Type B pancreatic cell (in vitro differentiated cells): Measurements from ENCODE around the gene BPIFA1. TPM values are rescaled to one million over a fixed set of nuclear protein-coding genes. Genes with fewer than 3 reads are reported as not detected.

Experiments used
- DNase-seq: peaks from one replicate; pipeline ENCODE4 v3.0.0; 2021; ENCODE audit warnings: mixed read lengths; ENCODE audit not compliant: unreplicated experiment; ENCODE audit errors: extremely low spot score
- H3K27ac Mint-ChIP-seq: 2 replicates; pipeline ENCODE4 v1.8.0; 2021; ENCODE audit warnings: mild to moderate bottlenecking, mixed read lengths
- H3K27me3 Mint-ChIP-seq: 2 replicates; pipeline ENCODE4 v1.8.0; 2021; ENCODE audit warnings: mixed read lengths
- H3K36me3 Mint-ChIP-seq: 2 replicates; pipeline ENCODE4 v1.8.0; 2021; ENCODE audit warnings: mixed read lengths
- H3K4me1 Mint-ChIP-seq: one replicate; pipeline ENCODE4 v1.8.0; 2021; ENCODE audit warnings: mixed read lengths; ENCODE audit not compliant: unreplicated experiment
- H3K4me3 Mint-ChIP-seq: 2 replicates; pipeline ENCODE4 v1.8.0; 2021; ENCODE audit warnings: mild to moderate bottlenecking, mixed read lengths
- H3K9me3 Mint-ChIP-seq: 2 replicates; pipeline ENCODE4 v1.8.0; 2021; ENCODE audit warnings: mixed read lengths
- total RNA-seq: library from RNA; stranded (reverse); gene quantifications from 2 replicates; pipeline ENCODE4 v1.2.1, GENCODE V29; 2021; ENCODE audit warnings: low replicate concordance
- TF ChIP-seq, protein P1 (sequence below): fragments of 200-600 bp; sonication (generic); conservative IDR thresholded peaks from 2 replicates; pipeline ENCODE4 v1.5.0; 2021; ENCODE audit warnings: antibody characterized with exemption, mild to moderate bottlenecking

BPIFA1 gene
- total RNA-seq, 1 donor from 2014 or later, result 0.97 TPM

- no peak overlapping the region for H3K27ac Mint-ChIP-seq
- H3K27me3 Mint-ChIP-seq, result peaks cover 39% of the 10 kb centered on the region
These were observed 50.2 kb downstream of the BPIFA1 start for GRCh38 chr20:33285861-33286495.

DNA sequence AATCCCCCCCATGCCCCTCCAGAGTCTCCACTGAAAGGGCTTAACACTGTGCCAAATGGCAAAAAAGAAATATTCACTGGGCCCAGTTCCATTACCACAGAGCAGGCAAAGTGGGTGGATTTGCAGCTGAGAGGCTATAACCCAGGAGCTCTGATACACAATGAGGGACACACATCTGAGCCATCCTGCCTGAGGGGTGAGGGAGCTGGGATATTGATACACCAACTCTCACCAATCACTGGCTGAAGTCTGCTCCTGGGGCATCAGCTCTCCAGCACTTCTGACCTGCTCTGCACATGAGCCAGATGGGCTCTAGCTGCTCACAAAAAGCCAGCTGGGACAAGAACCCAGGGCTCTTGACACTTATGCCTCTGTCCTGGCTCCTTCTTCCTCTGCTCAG is 52.1 kb downstream of the BPIFA1 start:
- H3K27me3 Mint-ChIP-seq, result peaks cover 44% of the 10 kb centered on the region

More at GRCh38 chr20:33285861-33286495, 50.2 kb downstream of the BPIFA1 start:
- Mint-ChIP-seq H3K4me3 (no peak overlapping the region), H3K4me1 (peaks cover 10% of the 10 kb centered on the region), H3K36me3 (no peaks in the 10 kb centered on the region), H3K9me3 (no peaks in the 10 kb centered on the region)
- TF ChIP-seq, protein P1, sequence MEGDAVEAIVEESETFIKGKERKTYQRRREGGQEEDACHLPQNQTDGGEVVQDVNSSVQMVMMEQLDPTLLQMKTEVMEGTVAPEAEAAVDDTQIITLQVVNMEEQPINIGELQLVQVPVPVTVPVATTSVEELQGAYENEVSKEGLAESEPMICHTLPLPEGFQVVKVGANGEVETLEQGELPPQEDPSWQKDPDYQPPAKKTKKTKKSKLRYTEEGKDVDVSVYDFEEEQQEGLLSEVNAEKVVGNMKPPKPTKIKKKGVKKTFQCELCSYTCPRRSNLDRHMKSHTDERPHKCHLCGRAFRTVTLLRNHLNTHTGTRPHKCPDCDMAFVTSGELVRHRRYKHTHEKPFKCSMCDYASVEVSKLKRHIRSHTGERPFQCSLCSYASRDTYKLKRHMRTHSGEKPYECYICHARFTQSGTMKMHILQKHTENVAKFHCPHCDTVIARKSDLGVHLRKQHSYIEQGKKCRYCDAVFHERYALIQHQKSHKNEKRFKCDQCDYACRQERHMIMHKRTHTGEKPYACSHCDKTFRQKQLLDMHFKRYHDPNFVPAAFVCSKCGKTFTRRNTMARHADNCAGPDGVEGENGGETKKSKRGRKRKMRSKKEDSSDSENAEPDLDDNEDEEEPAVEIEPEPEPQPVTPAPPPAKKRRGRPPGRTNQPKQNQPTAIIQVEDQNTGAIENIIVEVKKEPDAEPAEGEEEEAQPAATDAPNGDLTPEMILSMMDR, result no peak
- no peak for DNase-seq

DNA sequence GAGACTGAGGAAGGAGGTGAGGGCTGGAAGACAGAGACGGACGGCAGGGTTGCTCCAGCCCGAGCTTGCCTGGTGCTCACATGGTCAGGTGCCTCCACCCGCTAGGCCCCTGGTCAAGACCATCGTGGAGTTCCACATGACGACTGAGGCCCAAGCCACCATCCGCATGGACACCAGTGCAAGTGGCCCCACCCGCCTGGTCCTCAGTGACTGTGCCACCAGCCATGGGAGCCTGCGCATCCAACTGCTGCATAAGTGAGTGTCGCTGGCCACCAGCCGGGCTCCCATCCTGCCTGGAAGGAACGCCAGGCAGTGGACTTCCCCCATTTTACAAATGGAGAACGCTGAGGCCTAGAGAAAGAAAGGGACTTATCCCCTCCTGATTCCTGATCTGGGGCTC is 55.1 kb downstream of the BPIFA1 start:
- DNase-seq, result no peak
- Mint-ChIP-seq H3K27me3 (peaks cover 49% of the 10 kb centered on the region), H3K4me1 (no peaks in the 10 kb centered on the region), H3K27ac (no peak overlapping the region), H3K36me3 (no peaks in the 10 kb centered on the region), H3K4me3 (no peak overlapping the region), H3K9me3 (no peaks in the 10 kb centered on the region)
- TF ChIP-seq, protein P1, result no peak

More for the DNA sequence above, 52.1 kb downstream of the BPIFA1 start:
- TF ChIP-seq, protein P1, result no peak
- Mint-ChIP-seq H3K36me3 (no peaks in the 10 kb centered on the region), H3K27ac (no peak overlapping the region), H3K4me1 (peaks cover 10% of the 10 kb centered on the region), H3K4me3 (no peak overlapping the region), H3K9me3 (no peaks in the 10 kb centered on the region)
- no peak for DNase-seq

DNA sequence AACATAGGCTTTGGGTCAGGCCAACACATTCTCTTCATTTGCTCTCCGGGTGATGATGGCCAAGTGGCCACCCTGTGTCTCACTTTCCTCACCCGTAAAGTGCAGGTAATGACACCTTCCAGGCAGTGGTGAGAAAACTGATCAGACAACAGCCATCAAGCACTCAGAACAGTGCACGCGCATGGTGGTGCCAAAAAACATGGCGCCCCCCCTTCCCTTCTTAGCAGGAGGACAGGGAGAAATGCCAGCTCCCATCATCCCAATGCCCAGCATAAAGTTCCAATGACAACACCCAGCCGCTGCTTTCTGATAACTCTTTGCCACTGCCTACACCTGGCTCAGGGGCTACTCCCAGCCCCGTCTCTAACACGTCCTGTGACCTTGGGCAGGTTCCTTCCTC is 55.6 kb downstream of the BPIFA1 start:
- TF ChIP-seq, protein P1, result no peak
- Mint-ChIP-seq H3K27me3 (peaks cover 54% of the 10 kb centered on the region), H3K27ac (no peak overlapping the region), H3K4me1 (no peaks in the 10 kb centered on the region), H3K36me3 (no peaks in the 10 kb centered on the region), H3K4me3 (no peak overlapping the region), H3K9me3 (no peaks in the 10 kb centered on the region)
- no peak for DNase-seq

GRCh38 chr20:33291830-33292355 is 56.1 kb downstream of the BPIFA1 start:
- H3K27ac Mint-ChIP-seq, result peak overlapping the region; percentile 20
- no peak overlapping the region for H3K4me3 Mint-ChIP-seq
- TF ChIP-seq, protein P1, result peak; percentile 97
- peaks cover 54% of the 10 kb centered on the region for H3K27me3 Mint-ChIP-seq
- no peaks in the 10 kb centered on the region for H3K4me1 Mint-ChIP-seq
- H3K36me3 Mint-ChIP-seq, result no peaks in the 10 kb centered on the region
- H3K9me3 Mint-ChIP-seq, result no peaks in the 10 kb centered on the region
- DNase-seq, result no peak

Other genes with a start within 250 kb of the BPIFA1 start
- not detected in 2 replicates for gene SUN5, start 231.6 kb upstream of the BPIFA1 start, total RNA-seq
- gene BPIFB2, start 228.3 kb upstream of the BPIFA1 start, total RNA-seq, result 0.22 TPM in 1 of 2 replicates, not detected in the other
- gene BPIFB6, start 204.3 kb upstream of the BPIFA1 start, total RNA-seq, result not detected in 2 replicates
- not detected in 2 replicates for gene BPIFB3, start 182.1 kb upstream of the BPIFA1 start, total RNA-seq
- not detected in 2 replicates for gene BPIFB4, start 156.4 kb upstream of the BPIFA1 start, total RNA-seq
- gene BPIFA2, start 67.8 kb upstream of the BPIFA1 start, total RNA-seq, result not detected in 2 replicates
- gene BPIFA3, start 18.6 kb upstream of the BPIFA1 start, total RNA-seq, result not detected in 2 replicates
- 1.8 and 10.9 TPM in 2 replicates for gene BPIFB1, start 47.2 kb downstream of the BPIFA1 start, total RNA-seq
- gene CDK5RAP1, start 165.5 kb downstream of the BPIFA1 start, total RNA-seq, result 48.4 and 58.3 TPM in 2 replicates
- 7.6 and 19.5 TPM in 2 replicates for gene SNTA1, start 207.8 kb downstream of the BPIFA1 start, total RNA-seq